ENCODE measurements around the gene ARL6IP5.

Gene ARL6IP5

GRCh38 chr3:69065318-69065964 lies 19.3 kb upstream of the ARL6IP5 start:
- Histone ChIP-seq H3K9me3 (ENCODE audit: control insufficient read depth in 2 of 2, low read length in 2 of 2) (no peaks in the 10 kb centered on the region), H3K9ac (ENCODE audit: low read depth in 1 of 2, low read length in 2 of 2) (no peak overlapping the region), H3K4me3 (ENCODE audit: low read length in 2 of 2) (no peak overlapping the region), H3K36me3 (ENCODE audit: control insufficient read depth in 2 of 2, insufficient read depth in 2 of 2, low read length in 2 of 2) (peaks cover 24 to 30% of the 10 kb centered on the region in 2 donors), H3K27me3 (ENCODE audit: control insufficient read depth in 2 of 2, insufficient read depth in 2 of 2, low read length in 2 of 2) (no peaks in the 10 kb centered on the region), H3K27ac (ENCODE audit: low read depth in 2 of 2, low read length in 2 of 2) (no peak overlapping the region), H3K4me1 (ENCODE audit: control insufficient read depth in 2 of 2, insufficient read depth in 2 of 2, low read length in 2 of 2) (no peaks in the 10 kb centered on the region)

GRCh38 chr3:69066121-69066520 lies 18.6 kb upstream of the ARL6IP5 start:
- Histone ChIP-seq H3K36me3 (ENCODE audit: control insufficient read depth in 2 of 2, insufficient read depth in 2 of 2, low read length in 2 of 2) (peaks cover 23 to 24% of the 10 kb centered on the region in 2 donors), H3K27me3 (ENCODE audit: control insufficient read depth in 2 of 2, insufficient read depth in 2 of 2, low read length in 2 of 2) (no peaks in the 10 kb centered on the region), H3K9me3 (ENCODE audit: control insufficient read depth in 2 of 2, low read length in 2 of 2) (no peaks in the 10 kb centered on the region), H3K4me1 (ENCODE audit: control insufficient read depth in 2 of 2, insufficient read depth in 2 of 2, low read length in 2 of 2) (no peaks in the 10 kb centered on the region), H3K27ac (ENCODE audit: low read depth in 2 of 2, low read length in 2 of 2) (no peak overlapping the region), H3K9ac (ENCODE audit: low read depth in 1 of 2, low read length in 2 of 2) (no peak overlapping the region), H3K4me3 (ENCODE audit: low read length in 2 of 2) (no peak overlapping the region)

DNA sequence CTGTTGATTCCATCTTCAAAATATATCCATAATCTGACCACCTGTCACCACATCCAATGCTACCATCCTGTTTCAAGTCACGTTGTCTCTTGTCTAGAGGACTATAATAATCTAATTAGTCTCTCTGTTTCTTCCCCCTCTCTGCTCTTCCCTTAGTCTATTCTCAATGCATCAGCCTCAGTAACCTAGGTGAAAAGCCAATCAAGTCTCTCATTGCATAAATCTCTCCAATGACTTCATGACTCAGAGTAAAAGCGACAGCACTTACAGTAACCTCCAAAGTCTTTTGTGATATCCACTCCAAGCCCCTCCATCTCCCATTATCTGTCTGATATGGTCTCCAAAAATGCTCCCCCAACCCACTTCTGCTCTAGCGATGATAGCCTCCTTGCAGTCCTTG lies 11.8 kb upstream of the ARL6IP5 start:
- Histone ChIP-seq H3K9ac (ENCODE audit: low read depth in 1 of 2, low read length in 2 of 2) (no peak overlapping the region), H3K4me3 (ENCODE audit: low read length in 2 of 2) (no peak overlapping the region), H3K9me3 (ENCODE audit: control insufficient read depth in 2 of 2, low read length in 2 of 2) (no peaks in the 10 kb centered on the region), H3K36me3 (ENCODE audit: control insufficient read depth in 2 of 2, insufficient read depth in 2 of 2, low read length in 2 of 2) (peaks cover 13 to 14% of the 10 kb centered on the region in 2 donors), H3K27me3 (ENCODE audit: control insufficient read depth in 2 of 2, insufficient read depth in 2 of 2, low read length in 2 of 2) (no peaks in the 10 kb centered on the region), H3K4me1 (ENCODE audit: control insufficient read depth in 2 of 2, insufficient read depth in 2 of 2, low read length in 2 of 2) (no peaks in the 10 kb centered on the region), H3K27ac (ENCODE audit: low read depth in 2 of 2, low read length in 2 of 2) (no peak overlapping the region)

DNA sequence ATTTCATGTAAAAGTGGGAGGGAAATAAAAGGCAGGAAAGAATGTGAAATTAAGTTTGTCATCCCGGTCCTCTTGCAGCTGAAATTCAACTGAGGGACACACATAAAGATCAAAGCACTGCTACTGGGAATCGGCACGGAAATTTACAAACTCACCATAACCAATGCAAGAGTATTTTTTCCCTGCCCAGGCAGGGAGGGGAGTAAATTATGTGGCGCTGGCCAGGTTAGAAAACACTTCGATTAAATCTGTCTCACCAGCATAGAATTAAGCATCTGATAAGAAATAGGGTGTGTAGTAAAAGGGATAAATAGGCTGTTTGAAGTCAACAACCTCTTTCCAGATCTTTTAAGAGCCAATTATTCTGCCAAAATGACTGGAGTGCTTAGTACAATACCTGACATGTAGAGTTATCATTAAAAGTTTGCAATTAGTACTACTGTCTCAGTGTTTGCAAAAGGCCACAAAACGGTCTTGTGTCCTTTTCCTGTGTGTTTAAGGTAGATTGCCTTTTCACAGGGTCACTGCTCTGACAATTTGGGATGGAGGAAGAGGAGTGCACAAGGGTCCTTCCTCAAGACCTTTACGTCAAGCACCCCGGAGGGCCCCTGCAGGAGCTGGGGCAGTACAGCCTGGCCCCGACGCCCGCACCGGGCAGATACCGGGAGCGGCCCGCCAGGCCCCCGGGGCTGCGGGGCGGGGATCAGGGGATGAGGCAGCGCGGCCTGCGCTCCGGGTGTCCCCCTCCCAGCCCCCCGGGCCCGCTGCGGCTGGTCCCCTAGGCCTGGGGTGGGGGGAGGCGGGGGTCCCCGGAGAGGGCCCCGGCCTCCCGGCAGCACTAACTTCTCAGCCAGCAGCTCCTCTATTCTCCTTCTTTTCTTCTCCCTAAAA lies 5.2 kb upstream of the ARL6IP5 start:
- peaks cover 15 to 24% of the 10 kb centered on the region in 2 donors for H3K4me1 ChIP-seq (ENCODE audit: control insufficient read depth in 2 of 2, insufficient read depth in 2 of 2, low read length in 2 of 2)
- H3K27ac ChIP-seq (ENCODE audit: low read depth in 2 of 2, low read length in 2 of 2), result peak overlapping the region in 1 of 2 donors; percentile 45
- H3K9me3 ChIP-seq (ENCODE audit: control insufficient read depth in 2 of 2, low read length in 2 of 2), result no peaks in the 10 kb centered on the region
- H3K4me3 ChIP-seq (ENCODE audit: low read length in 2 of 2), result peak overlapping the region; percentile 77 to 81
- H3K36me3 ChIP-seq (ENCODE audit: control insufficient read depth in 2 of 2, insufficient read depth in 2 of 2, low read length in 2 of 2), result no peaks in the 10 kb centered on the region
- peak overlapping the region; percentile 48 to 77 for H3K9ac ChIP-seq (ENCODE audit: low read depth in 1 of 2, low read length in 2 of 2)
- H3K27me3 ChIP-seq (ENCODE audit: control insufficient read depth in 2 of 2, insufficient read depth in 2 of 2, low read length in 2 of 2), result no peaks in the 10 kb centered on the region

GRCh38 chr3:69080233-69080920 lies 4.4 kb upstream of the ARL6IP5 start, which contains the start of gene UBA3:
UBA3 (minus strand) TSS chr3:69080365; CDS start chr3:69080353, 12 bp downstream.
- Histone ChIP-seq H3K27ac (ENCODE audit: low read depth in 2 of 2, low read length in 2 of 2) (peak within 1 kb of the TSS in 1 of 2 donors; percentile 45), H3K36me3 (ENCODE audit: control insufficient read depth in 2 of 2, insufficient read depth in 2 of 2, low read length in 2 of 2) (no peaks in the 10 kb centered on the region), H3K9me3 (ENCODE audit: control insufficient read depth in 2 of 2, low read length in 2 of 2) (no peaks in the 10 kb centered on the region), H3K4me3 (ENCODE audit: low read length in 2 of 2) (peak within 1 kb of the TSS; percentile 77 to 81), H3K4me1 (ENCODE audit: control insufficient read depth in 2 of 2, insufficient read depth in 2 of 2, low read length in 2 of 2) (peaks cover 16 to 26% of the 10 kb centered on the region in 2 donors), H3K9ac (ENCODE audit: low read depth in 1 of 2, low read length in 2 of 2) (peak within 1 kb of the TSS; percentile 61 to 77), H3K27me3 (ENCODE audit: control insufficient read depth in 2 of 2, insufficient read depth in 2 of 2, low read length in 2 of 2) (no peaks in the 10 kb centered on the region)

DNA sequence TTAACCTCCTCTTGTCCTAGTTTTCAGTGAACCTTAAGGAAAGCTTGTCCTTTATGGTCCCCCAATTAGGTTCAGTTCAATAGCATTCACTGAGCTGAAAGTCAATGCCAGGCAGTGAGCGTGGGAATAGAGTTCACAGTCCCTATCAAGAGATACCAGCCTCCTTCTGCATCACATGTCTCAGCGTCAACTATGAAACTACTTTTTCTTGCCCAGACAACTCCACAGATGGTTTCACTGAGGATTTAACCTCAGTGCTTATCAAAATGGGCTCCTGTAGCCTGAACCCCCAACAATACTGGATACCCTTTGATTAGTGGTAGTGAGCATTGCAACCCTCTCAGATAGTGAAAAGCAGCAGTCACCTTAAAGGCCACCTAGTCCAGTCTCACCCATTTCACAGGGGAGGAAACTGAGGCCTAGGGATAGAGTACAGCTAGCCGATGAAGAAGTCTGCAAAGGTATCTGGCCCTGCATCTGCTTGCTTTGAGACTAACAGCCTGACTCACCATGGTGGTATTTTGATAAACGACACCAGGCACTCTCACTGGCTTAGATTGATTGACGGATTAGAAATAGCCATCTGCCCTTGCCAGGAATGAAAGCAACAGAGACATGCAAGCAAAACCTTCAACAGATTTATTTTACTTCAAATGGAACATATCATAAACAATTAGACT lies 3.0 kb upstream of the ARL6IP5 start:
- Histone ChIP-seq H3K9me3 (ENCODE audit: control insufficient read depth in 2 of 2, low read length in 2 of 2) (no peaks in the 10 kb centered on the region), H3K9ac (ENCODE audit: low read depth in 1 of 2, low read length in 2 of 2) (no peak overlapping the region), H3K27me3 (ENCODE audit: control insufficient read depth in 2 of 2, insufficient read depth in 2 of 2, low read length in 2 of 2) (no peaks in the 10 kb centered on the region), H3K27ac (ENCODE audit: low read depth in 2 of 2, low read length in 2 of 2) (peak overlapping the region in 1 of 2 donors; percentile 32), H3K4me1 (ENCODE audit: control insufficient read depth in 2 of 2, insufficient read depth in 2 of 2, low read length in 2 of 2) (peaks cover 22 to 26% of the 10 kb centered on the region in 2 donors), H3K36me3 (ENCODE audit: control insufficient read depth in 2 of 2, insufficient read depth in 2 of 2, low read length in 2 of 2) (no peaks in the 10 kb centered on the region), H3K4me3 (ENCODE audit: low read length in 2 of 2) (no peak overlapping the region)

- peaks cover 28 to 31% of the 10 kb centered on the region in 2 donors for H3K4me1 ChIP-seq (ENCODE audit: control insufficient read depth in 2 of 2, insufficient read depth in 2 of 2, low read length in 2 of 2)
- H3K9me3 ChIP-seq (ENCODE audit: control insufficient read depth in 2 of 2, low read length in 2 of 2), result no peaks in the 10 kb centered on the region
- no peak overlapping the region for H3K9ac ChIP-seq (ENCODE audit: low read depth in 1 of 2, low read length in 2 of 2)
- peak overlapping the region in 1 of 2 donors; percentile 45 for H3K27ac ChIP-seq (ENCODE audit: low read depth in 2 of 2, low read length in 2 of 2)
- H3K4me3 ChIP-seq (ENCODE audit: low read length in 2 of 2), result no peak overlapping the region
- H3K27me3 ChIP-seq (ENCODE audit: control insufficient read depth in 2 of 2, insufficient read depth in 2 of 2, low read length in 2 of 2), result no peaks in the 10 kb centered on the region
- no peaks in the 10 kb centered on the region for H3K36me3 ChIP-seq (ENCODE audit: control insufficient read depth in 2 of 2, insufficient read depth in 2 of 2, low read length in 2 of 2)
Measured at GRCh38 chr3:69082361-69082760, 2.4 kb upstream of the ARL6IP5 start.

DNA sequence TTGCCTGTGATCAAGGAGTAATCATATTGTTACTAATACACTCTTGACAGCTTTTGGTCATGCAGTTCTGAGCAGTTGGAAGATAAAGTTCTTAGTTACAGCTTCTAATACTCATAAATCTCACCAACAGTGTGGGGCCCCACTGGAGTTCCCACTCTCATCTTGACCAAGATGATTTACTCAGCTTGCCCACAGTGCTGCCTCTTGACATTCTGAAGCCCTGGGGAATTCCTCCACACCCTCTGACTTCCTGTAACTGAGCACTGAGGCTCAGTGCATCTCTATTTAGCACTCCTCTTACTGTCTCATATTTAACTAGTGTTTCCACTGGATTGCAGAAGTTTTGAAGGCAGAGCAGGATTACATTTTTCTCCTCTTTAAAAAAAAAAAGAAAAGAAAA lies 1.9 kb upstream of the ARL6IP5 start:
- Histone ChIP-seq H3K27me3 (ENCODE audit: control insufficient read depth in 2 of 2, insufficient read depth in 2 of 2, low read length in 2 of 2) (no peaks in the 10 kb centered on the region), H3K27ac (ENCODE audit: low read depth in 2 of 2, low read length in 2 of 2) (peak overlapping the region in 1 of 2 donors; percentile 45), H3K4me3 (ENCODE audit: low read length in 2 of 2) (no peak overlapping the region), H3K4me1 (ENCODE audit: control insufficient read depth in 2 of 2, insufficient read depth in 2 of 2, low read length in 2 of 2) (peaks cover 33 to 35% of the 10 kb centered on the region in 2 donors), H3K9me3 (ENCODE audit: control insufficient read depth in 2 of 2, low read length in 2 of 2) (no peaks in the 10 kb centered on the region), H3K9ac (ENCODE audit: low read depth in 1 of 2, low read length in 2 of 2) (no peak overlapping the region), H3K36me3 (ENCODE audit: control insufficient read depth in 2 of 2, insufficient read depth in 2 of 2, low read length in 2 of 2) (no peaks in the 10 kb centered on the region)

DNA sequence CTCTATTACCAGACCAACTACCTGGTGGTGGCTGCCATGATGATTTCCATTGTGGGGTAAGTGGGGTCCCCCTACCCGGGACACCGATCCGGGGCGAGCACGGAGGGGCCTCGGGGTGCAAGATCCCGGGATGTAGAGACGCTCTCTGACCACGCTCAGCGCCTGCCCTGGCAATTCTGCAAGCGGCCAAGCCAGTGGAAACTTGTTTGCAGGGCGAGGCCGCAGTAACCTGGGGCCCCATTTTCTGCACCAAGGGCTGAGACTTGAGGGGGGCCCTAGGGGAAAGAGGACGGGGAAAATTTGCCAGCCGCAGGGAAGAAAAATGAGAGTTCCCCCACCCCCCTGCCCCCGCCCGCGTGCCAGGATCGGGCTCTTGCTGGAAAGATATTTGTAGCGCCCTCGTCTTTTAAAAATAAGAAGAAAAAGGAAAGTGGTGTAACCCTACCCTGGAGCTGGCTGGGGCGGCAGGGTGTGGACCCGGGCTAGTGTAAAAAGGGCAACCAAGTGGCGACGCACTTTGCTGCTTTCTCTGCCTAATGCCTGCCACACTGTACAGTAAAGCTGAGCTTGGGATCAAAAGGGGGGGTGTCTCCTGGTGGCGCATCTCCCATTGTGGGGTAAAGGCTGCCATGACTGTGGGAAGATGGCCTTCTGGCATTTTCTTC lies 563 bp downstream of the ARL6IP5 start:
- Histone ChIP-seq H3K27me3 (ENCODE audit: control insufficient read depth in 2 of 2, insufficient read depth in 2 of 2, low read length in 2 of 2) (no peaks in the 10 kb centered on the region), H3K4me1 (ENCODE audit: control insufficient read depth in 2 of 2, insufficient read depth in 2 of 2, low read length in 2 of 2) (peaks cover 41 to 48% of the 10 kb centered on the region in 2 donors), H3K27ac (ENCODE audit: low read depth in 2 of 2, low read length in 2 of 2) (peak overlapping the region; percentile 92 to 95), H3K36me3 (ENCODE audit: control insufficient read depth in 2 of 2, insufficient read depth in 2 of 2, low read length in 2 of 2) (peaks cover 0 to 4% of the 10 kb centered on the region in 2 donors), H3K9me3 (ENCODE audit: control insufficient read depth in 2 of 2, low read length in 2 of 2) (no peaks in the 10 kb centered on the region), H3K9ac (ENCODE audit: low read depth in 1 of 2, low read length in 2 of 2) (peak overlapping the region; percentile 87 to 91), H3K4me3 (ENCODE audit: low read length in 2 of 2) (peak overlapping the region; percentile 77 to 86)
